AG20443 (cell line): ENCODE results near the gene SPINDOC.
"Not testable (repeated sequence)": the region's sequence is repeated elsewhere in the genome, so short reads cannot be mapped to it uniquely, and the experiment has no call there.

ENCODE experiments used
- DNase-seq: peaks from one replicate; pipeline ENCODE4 v3.0.0; 2012; ENCODE audit warnings: low spot score, mixed read lengths

Gene SPINDOC

GRCh38 chr11:63858628-63859550 lies 45.6 kb downstream of the SPINDOC start:
- no peak for DNase-seq

GRCh38 chr11:63862923-63863322 lies 49.7 kb downstream of the SPINDOC start:
- no peak for DNase-seq

- DNase-seq, result not testable (repeated sequence)
Observed at GRCh38 chr11:63863620-63864019, 50.4 kb downstream of the SPINDOC start.

- DNase-seq, result no peak
Observed at GRCh38 chr11:63866211-63866610, 53.0 kb downstream of the SPINDOC start.

- no peak for DNase-seq
Observed at GRCh38 chr11:63867511-63867910, 54.3 kb downstream of the SPINDOC start.

- DNase-seq, result peak; percentile 44
Observed at GRCh38 chr11:63868399-63869064, 55.3 kb downstream of the SPINDOC start.

- no peak for DNase-seq
Observed at GRCh38 chr11:63869171-63869591, 55.9 kb downstream of the SPINDOC start.

- DNase-seq, result no peak
Observed at GRCh38 chr11:63869683-63870082, 56.4 kb downstream of the SPINDOC start.

GRCh38 chr11:63870351-63871140 lies 57.3 kb downstream of the SPINDOC start:
- no peak for DNase-seq

- peak; percentile 95 for DNase-seq
Observed at GRCh38 chr11:63871962-63872799, 58.9 kb downstream of the SPINDOC start.

- no peak for DNase-seq
Observed at GRCh38 chr11:63872800-63873197, 59.5 kb downstream of the SPINDOC start.

GRCh38 chr11:63873311-63873710 lies 60.1 kb downstream of the SPINDOC start:
- DNase-seq, result no peak

GRCh38 chr11:63874511-63874910 lies 61.3 kb downstream of the SPINDOC start:
- no peak for DNase-seq

GRCh38 chr11:63875506-63876065 lies 62.3 kb downstream of the SPINDOC start:
- no peak for DNase-seq

GRCh38 chr11:63876616-63877015 lies 63.4 kb downstream of the SPINDOC start:
- DNase-seq, result no peak
